Keratinocyte (primary cell): ENCODE data around the gene NTSR1. TPM values are rescaled to one million over a fixed set of nuclear protein-coding genes. Genes with fewer than 3 reads are reported as not detected.

Source experiments
- DNase-seq: peaks from one replicate; pipeline ENCODE4 v3.0.0-alpha.2; 2011; ENCODE audit warnings: low read depth, missing footprints, low spot score
- FAIRE-seq: peaks from 2 replicates; lab custom pipeline; 2011; peaks lifted over from hg19 to GRCh38; lab: Jason Lieb, UNC
- H2AFZ ChIP-seq: 2 replicates; pipeline ENCODE4 v1.6.0; 2012; ENCODE audit warnings: low read length, control low read depth, inconsistent platforms; ENCODE audit not compliant: control insufficient read depth
- H3K27ac ChIP-seq: 2 replicates; pipeline ENCODE4 v1.5.1; 2011; ENCODE audit warnings: low read length; ENCODE audit not compliant: control insufficient read depth, insufficient read depth
- H3K27me3 ChIP-seq: 3 replicates; pipeline ENCODE4 v1.6.0; 2011; ENCODE audit warnings: low read length; ENCODE audit not compliant: control insufficient read depth, insufficient read depth; ENCODE audit errors: extremely low read depth
- H3K36me3 ChIP-seq, 2 experiments: 2 replicates in 1 of 2; 3 replicates in 1 of 2; pipeline ENCODE4 v1.5.1; 2011; ENCODE audit warnings: low read length in 2 of 2, mild to moderate bottlenecking in 1 of 2; ENCODE audit not compliant: control insufficient read depth in 2 of 2, insufficient read depth in 2 of 2; ENCODE audit errors: extremely low read depth in 1 of 2
- H3K4me1 ChIP-seq: 3 replicates; pipeline ENCODE4 v1.5.1; 2011; ENCODE audit warnings: low read length; ENCODE audit not compliant: control insufficient read depth, insufficient read depth; ENCODE audit errors: extremely low read depth
- H3K4me2 ChIP-seq: 3 replicates; pipeline ENCODE4 v1.6.0; 2011; ENCODE audit warnings: low read depth, low read length; ENCODE audit not compliant: control insufficient read depth, insufficient read depth; ENCODE audit errors: extremely low read depth
- H3K4me3 ChIP-seq, 3 experiments: fragments of 200-600 bp in 1 of 3; sonication (generic) in 1 of 3; 2 replicates in 2 of 3; 3 replicates in 1 of 3; pipeline ENCODE4 v1.5.1; 2011 to 2016; ENCODE audit warnings: low read length in 3 of 3, mild to moderate bottlenecking in 3 of 3, control low read depth in 2 of 3, inconsistent platforms in 1 of 3, low read depth in 1 of 3, mixed read lengths in 1 of 3, mixed run types in 1 of 3, moderate library complexity in 1 of 3; ENCODE audit not compliant: control insufficient read depth in 2 of 3, insufficient read depth in 2 of 3; ENCODE audit errors: extremely low read depth in 1 of 3
- H3K79me2 ChIP-seq: 2 replicates; pipeline ENCODE4 v1.6.0; 2012; ENCODE audit warnings: low read length; ENCODE audit not compliant: control insufficient read depth, insufficient read depth
- H3K9ac ChIP-seq: 3 replicates; pipeline ENCODE4 v1.6.0; 2011; ENCODE audit warnings: low read length; ENCODE audit not compliant: control insufficient read depth, insufficient read depth; ENCODE audit errors: extremely low read depth
- H3K9me1 ChIP-seq: 3 replicates; pipeline ENCODE4 v1.6.0; 2011; ENCODE audit warnings: low read length; ENCODE audit not compliant: control insufficient read depth, insufficient read depth; ENCODE audit errors: extremely low read depth
- H3K9me3 ChIP-seq: 2 replicates; pipeline ENCODE4 v1.5.1; 2012; ENCODE audit warnings: low read depth, low read length; ENCODE audit not compliant: control insufficient read depth
- H4K20me1 ChIP-seq: 3 replicates; pipeline ENCODE4 v1.6.0; 2011; ENCODE audit warnings: low read length; ENCODE audit not compliant: control insufficient read depth, insufficient read depth; ENCODE audit errors: extremely low read depth
- EZH2 ChIP-seq: IDR thresholded peaks from one replicate; pipeline ENCODE4 v1.6.1; 2012; ENCODE audit warnings: inconsistent platforms, mild to moderate bottlenecking, low read length, moderate library complexity
- dilution Hi-C: fragments of 300-500 bp; cut with MboI; formaldehyde crosslinking; loops from one replicate; pipeline ENCODE4 v1.7.0; 2020; ENCODE audit warnings: low sequenced_read_pairs; ENCODE audit not compliant: extremely low pct_ligation_motif_present
- polyA plus RNA-seq, 5 experiments: library from polyadenylated mRNA; depleted of rRNA in 3 of 5; stranded (reverse) in 3 of 5; stranded (forward) in 1 of 5; unstranded in 1 of 5; fragments of >200 nt; gene quantifications; 1 replicate in 1 of 5; 2 replicates in 3 of 5; 3 replicates in 1 of 5; pipeline versions ENCODE4 v1.2.1 to v1.2.3, GENCODE V29; 2011 to 2012; ENCODE audit warnings: missing spikeins in 2 of 5, low read depth in 1 of 5, low replicate concordance in 1 of 5
- TF ChIP-seq, protein P1 (sequence below), 3 experiments: IDR thresholded peaks in 1 of 3; conservative IDR thresholded peaks in 1 of 3; optimal IDR thresholded peaks in 1 of 3; 2 replicates in 2 of 3; 3 replicates in 1 of 3; pipeline versions ENCODE3 to v1.5.1; 2011; ENCODE audit warnings: low read length in 3 of 3, mild to moderate bottlenecking in 3 of 3, moderate library complexity in 2 of 3, control low read depth in 1 of 3, inconsistent platforms in 1 of 3; ENCODE audit not compliant: insufficient read depth in 2 of 3; ENCODE audit errors: extremely low read depth in 1 of 3

Gene NTSR1
- polyA plus RNA-seq, 1 donor (not counting 4 experiments of a cell fraction or from before 2014, with no cell fraction given): 0.55 TPM

DNA sequence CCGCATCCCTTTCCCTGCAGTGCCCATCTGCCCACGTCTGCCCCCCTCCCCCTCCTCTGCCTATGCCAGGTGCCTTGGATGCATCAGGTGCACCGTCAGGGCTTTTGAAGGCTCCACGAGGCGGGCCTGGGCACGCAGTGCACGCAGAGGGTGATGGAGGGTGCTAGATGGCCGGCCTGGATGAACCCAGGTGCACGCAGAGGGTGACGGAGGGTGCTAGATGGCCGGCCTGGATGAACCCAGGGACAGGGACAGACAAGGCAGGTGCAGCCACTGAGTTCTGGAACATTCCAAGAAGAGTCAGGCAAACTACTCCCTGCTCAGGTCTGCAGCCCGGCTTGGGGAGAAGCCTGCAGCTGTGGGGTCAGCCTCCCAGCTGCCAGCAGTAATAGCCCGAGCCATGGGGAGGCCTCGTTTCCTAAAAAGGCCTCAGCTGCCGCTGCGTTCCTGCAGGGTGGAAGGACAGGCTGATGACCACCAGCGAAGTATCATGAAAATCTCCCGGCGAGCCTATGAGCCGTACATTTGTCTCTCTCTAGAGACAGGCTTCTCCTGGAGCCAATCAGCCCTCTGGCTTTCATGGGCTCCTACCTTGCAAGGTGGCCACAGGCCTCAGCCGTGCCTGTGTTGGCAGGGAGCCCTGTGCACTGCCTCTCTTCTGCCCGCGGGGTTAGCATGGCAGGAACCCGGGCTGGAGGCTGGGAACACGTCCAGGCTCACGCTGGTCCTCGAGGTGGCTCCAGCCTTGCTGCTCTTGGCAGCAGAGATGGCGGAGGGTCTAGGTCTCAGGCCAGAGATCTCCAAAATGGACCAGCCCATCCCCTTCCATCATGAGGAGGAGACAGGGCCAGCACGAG, 29.6 kb downstream of the NTSR1 start:
- dilution Hi-C loops: no loop called here
- H3K9ac ChIP-seq: no peak overlapping the region
- no peaks in the 10 kb centered on the region for H3K79me2 ChIP-seq
- H3K27me3 ChIP-seq: peaks cover 9% of the 10 kb centered on the region
- H3K4me2 ChIP-seq: peak overlapping the region; percentile 17
- no peak for DNase-seq
- H3K9me1 ChIP-seq: no peaks in the 10 kb centered on the region
- no peak overlapping the region for H2AFZ ChIP-seq
- H3K36me3 ChIP-seq: no peaks in the 10 kb centered on the region
- TF ChIP-seq EZH2: no peak
- TF ChIP-seq, protein P1, sequence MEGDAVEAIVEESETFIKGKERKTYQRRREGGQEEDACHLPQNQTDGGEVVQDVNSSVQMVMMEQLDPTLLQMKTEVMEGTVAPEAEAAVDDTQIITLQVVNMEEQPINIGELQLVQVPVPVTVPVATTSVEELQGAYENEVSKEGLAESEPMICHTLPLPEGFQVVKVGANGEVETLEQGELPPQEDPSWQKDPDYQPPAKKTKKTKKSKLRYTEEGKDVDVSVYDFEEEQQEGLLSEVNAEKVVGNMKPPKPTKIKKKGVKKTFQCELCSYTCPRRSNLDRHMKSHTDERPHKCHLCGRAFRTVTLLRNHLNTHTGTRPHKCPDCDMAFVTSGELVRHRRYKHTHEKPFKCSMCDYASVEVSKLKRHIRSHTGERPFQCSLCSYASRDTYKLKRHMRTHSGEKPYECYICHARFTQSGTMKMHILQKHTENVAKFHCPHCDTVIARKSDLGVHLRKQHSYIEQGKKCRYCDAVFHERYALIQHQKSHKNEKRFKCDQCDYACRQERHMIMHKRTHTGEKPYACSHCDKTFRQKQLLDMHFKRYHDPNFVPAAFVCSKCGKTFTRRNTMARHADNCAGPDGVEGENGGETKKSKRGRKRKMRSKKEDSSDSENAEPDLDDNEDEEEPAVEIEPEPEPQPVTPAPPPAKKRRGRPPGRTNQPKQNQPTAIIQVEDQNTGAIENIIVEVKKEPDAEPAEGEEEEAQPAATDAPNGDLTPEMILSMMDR (optimal IDR thresholded peaks at IDR 0.05 in 1 of 3, IDR thresholded peaks at IDR 0.05 in 1 of 3, conservative IDR thresholded peaks at IDR 0.05 in 1 of 3; ENCODE audit: extremely low read depth in 1 of 3, insufficient read depth in 2 of 3, low read length in 3 of 3): no peak
- peaks cover 52% of the 10 kb centered on the region for H3K4me1 ChIP-seq
- FAIRE-seq: no peak
- H4K20me1 ChIP-seq: no peaks in the 10 kb centered on the region
- H3K9me3 ChIP-seq: no peaks in the 10 kb centered on the region
- no peak overlapping the region for H3K27ac ChIP-seq
- H3K4me3 ChIP-seq: no peak overlapping the region

DNA sequence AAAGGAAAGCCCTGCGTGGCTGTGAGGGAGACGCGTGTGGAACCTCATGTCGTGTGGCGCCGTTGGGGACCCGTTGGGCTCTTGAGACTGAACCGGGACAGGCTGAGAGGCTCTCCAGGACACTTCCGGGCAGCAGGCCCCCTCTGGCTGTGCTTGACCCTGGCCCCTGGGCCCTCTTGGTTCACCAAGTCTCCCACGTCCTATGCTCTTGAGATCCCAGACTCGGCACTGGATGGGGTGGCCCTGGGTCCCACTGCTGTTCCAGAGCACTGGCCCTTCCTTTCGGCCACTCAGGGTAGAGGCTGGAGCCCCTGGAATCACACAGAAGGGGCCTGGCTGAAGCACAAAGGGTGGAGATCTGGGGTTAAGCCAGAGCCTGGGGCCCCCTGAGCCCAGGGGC, 30.4 kb downstream of the NTSR1 start:
- DNase-seq: no peak
- H4K20me1 ChIP-seq: no peaks in the 10 kb centered on the region
- peak overlapping the region; percentile 82 for H3K4me2 ChIP-seq
- H3K4me1 ChIP-seq: peaks cover 52% of the 10 kb centered on the region
- H3K9ac ChIP-seq: no peak overlapping the region
- no peaks in the 10 kb centered on the region for H3K79me2 ChIP-seq
- H3K36me3 ChIP-seq: no peaks in the 10 kb centered on the region
- no peak overlapping the region for H2AFZ ChIP-seq
- no peak for FAIRE-seq
- dilution Hi-C loops: no loop called here
- H3K27me3 ChIP-seq: peaks cover 8% of the 10 kb centered on the region
- TF ChIP-seq EZH2: no peak
- TF ChIP-seq, protein P1 (optimal IDR thresholded peaks at IDR 0.05 in 1 of 3, IDR thresholded peaks at IDR 0.05 in 1 of 3, conservative IDR thresholded peaks at IDR 0.05 in 1 of 3; ENCODE audit: extremely low read depth in 1 of 3, insufficient read depth in 2 of 3, low read length in 3 of 3): no peak
- no peaks in the 10 kb centered on the region for H3K9me3 ChIP-seq
- no peaks in the 10 kb centered on the region for H3K9me1 ChIP-seq
- no peak overlapping the region for H3K4me3 ChIP-seq
- peak overlapping the region; percentile 51 for H3K27ac ChIP-seq
